ENCODE measurements around the gene GSX2.

Gene GSX2

GRCh38 chr4:54067166-54067565 lies 32.8 kb upstream of the GSX2 start:
- Histone ChIP-seq H3K36me3 (no peaks in the 10 kb centered on the region), H3K4me3 (ENCODE audit: low read depth, low read length) (no peak overlapping the region), H3K9me3 (no peaks in the 10 kb centered on the region), H3K27me3 (no peaks in the 10 kb centered on the region), H3K4me1 (peaks cover 2% of the 10 kb centered on the region)
- DNase-seq, result no peak
- no peak for TF ChIP-seq CTCF (IDR thresholded peaks at IDR 0.05; ENCODE audit: low read depth, low read length)

GRCh38 chr4:54073271-54073880 lies 26.6 kb upstream of the GSX2 start:
- no peaks in the 10 kb centered on the region for H3K27me3 ChIP-seq
- H3K36me3 ChIP-seq, result no peaks in the 10 kb centered on the region
- H3K4me1 ChIP-seq, result no peaks in the 10 kb centered on the region
- DNase-seq, result no peak
- no peak for TF ChIP-seq CTCF (IDR thresholded peaks at IDR 0.05; ENCODE audit: low read depth, low read length)
- H3K4me3 ChIP-seq (ENCODE audit: low read depth, low read length), result no peak overlapping the region
- no peaks in the 10 kb centered on the region for H3K9me3 ChIP-seq

GRCh38 chr4:54074381-54074780 lies 25.6 kb upstream of the GSX2 start:
- Histone ChIP-seq H3K4me3 (ENCODE audit: low read depth, low read length) (no peak overlapping the region), H3K9me3 (no peaks in the 10 kb centered on the region), H3K27me3 (no peaks in the 10 kb centered on the region), H3K4me1 (no peaks in the 10 kb centered on the region), H3K36me3 (no peaks in the 10 kb centered on the region)
- TF ChIP-seq CTCF (IDR thresholded peaks at IDR 0.05; ENCODE audit: low read depth, low read length), result no peak
- no peak for DNase-seq

GRCh38 chr4:54076673-54077072 lies 23.3 kb upstream of the GSX2 start:
- H3K36me3 ChIP-seq, result no peaks in the 10 kb centered on the region
- TF ChIP-seq CTCF (IDR thresholded peaks at IDR 0.05; ENCODE audit: low read depth, low read length), result no peak
- DNase-seq, result no peak
- no peaks in the 10 kb centered on the region; the same call in 1 of the 2 replicates for H3K4me1 ChIP-seq
- H3K4me3 ChIP-seq (ENCODE audit: low read depth, low read length), result no peak overlapping the region
- no peaks in the 10 kb centered on the region for H3K27me3 ChIP-seq
- H3K9me3 ChIP-seq, result no peaks in the 10 kb centered on the region

- Histone ChIP-seq H3K36me3 (no peaks in the 10 kb centered on the region), H3K9me3 (no peaks in the 10 kb centered on the region), H3K4me3 (ENCODE audit: low read depth, low read length) (no peak overlapping the region), H3K4me1 (peaks cover 5% of the 10 kb centered on the region), H3K27me3 (no peaks in the 10 kb centered on the region)
- TF ChIP-seq CTCF (IDR thresholded peaks at IDR 0.05; ENCODE audit: low read depth, low read length), result no peak
- DNase-seq, result no peak
Measured at GRCh38 chr4:54077812-54078211, 22.2 kb upstream of the GSX2 start.

GRCh38 chr4:54082168-54082567 lies 17.8 kb upstream of the GSX2 start:
- no peak for TF ChIP-seq CTCF (IDR thresholded peaks at IDR 0.05; ENCODE audit: low read depth, low read length)
- Histone ChIP-seq H3K36me3 (no peaks in the 10 kb centered on the region), H3K4me1 (peaks cover 5% of the 10 kb centered on the region), H3K9me3 (no peaks in the 10 kb centered on the region), H3K27me3 (no peaks in the 10 kb centered on the region), H3K4me3 (ENCODE audit: low read depth, low read length) (no peak overlapping the region)
- DNase-seq, result peak; percentile 43

Measured in BE2C (cell line).